Mucosa of descending colon (tissue), 3 donors: ENCODE data around the gene TMEM259. TPM values are rescaled to one million over a fixed set of nuclear protein-coding genes. Genes with fewer than 3 reads are reported as not detected.

Experiments used
- ATAC-seq: fragments of 200-7000 bp; cut with Tn5 transposase; one replicate; pipeline ENCODE4 v1.9.1; 2020; ENCODE audit warnings: mild to moderate bottlenecking, moderate library complexity
- DNase-seq, 3 donors: peaks; one replicate each; pipeline ENCODE4 v3.0.0-alpha.2; 2020
- H3K36me3 ChIP-seq: fragments of 200-600 bp; one replicate; pipeline ENCODE4 v1.8.0; 2021; ENCODE audit warnings: low read depth, mild to moderate bottlenecking
- H3K4me1 ChIP-seq: fragments of 200-600 bp; one replicate; pipeline ENCODE4 v1.8.0; 2021; ENCODE audit warnings: low read depth, mild to moderate bottlenecking
- H3K4me3 ChIP-seq: fragments of 200-600 bp; one replicate; pipeline ENCODE4 v1.8.0; 2021; ENCODE audit warnings: mild to moderate bottlenecking
- H3K9me3 ChIP-seq: fragments of 200-600 bp; one replicate; pipeline ENCODE4 v1.8.0; 2021; ENCODE audit warnings: mild to moderate bottlenecking
- CTCF ChIP-seq: fragments of 200-600 bp; IDR thresholded peaks from one replicate; pipeline ENCODE4 v1.8.0; 2022; ENCODE audit warnings: antibody characterized with exemption, mild to moderate bottlenecking
- intact Hi-C, 2 donors: fragments of 100-400 bp; cut with DNase I in 1 of 2; cut with micrococcal nuclease in 1 of 2; formaldehyde crosslinking; loops; one replicate each; pipeline versions ENCODE4 v1.11.0 to v1.11.1; 2022; cut with DNase I, micrococcal nuclease
- total RNA-seq, 3 donors: library from RNA; stranded (reverse); fragmentation: NEBNext Ultra II Directional in 2 of 3; extraction: Animal tissue kit (Norgen Biotek cat#: 25700) in 2 of 3; gene quantifications; one replicate each; pipeline versions ENCODE4 v1.2.1 to v1.2.4, GENCODE V29; 2021 to 2023
- donor health status: DM: no; HTN: no; CAD: no; lungs with moderate emphysema.
- donor health status: DM: no; HTN: no; CAD: no.
- donor health status: DM: no; HTN: yes; CAD: no.

TMEM259 gene
- total RNA-seq, 3 donors from 2014 or later: 185 to 199 (median 190) TPM

GRCh38 chr19:989381-990081 lies 31.4 kb downstream of the TMEM259 start:
- ATAC-seq (no peak), DNase-seq (peak in 1 of 3 donors; percentile 44)
- Histone ChIP-seq H3K9me3 (no peaks in the 10 kb centered on the region), H3K4me3 (no peak overlapping the region), H3K36me3 (no peaks in the 10 kb centered on the region), H3K4me1 (peaks cover 6% of the 10 kb centered on the region)
- intact Hi-C loops: loop anchor here in 1 of 2 donors (10.0 kb wide), 1 partner anchor 135 kb away; the partner anchor contains the start of genes CFD and ELANE
- TF ChIP-seq CTCF: no peak

- Histone ChIP-seq H3K36me3 (no peaks in the 10 kb centered on the region), H3K4me3 (no peak overlapping the region), H3K4me1 (peaks cover 11% of the 10 kb centered on the region), H3K9me3 (no peaks in the 10 kb centered on the region)
- ATAC-seq (no peak), DNase-seq (no peak)
- intact Hi-C loops: loop anchor here in 1 of 2 donors (10.0 kb wide), 1 partner anchor 134 kb away; the partner anchor contains the start of genes CFD and ELANE
- TF ChIP-seq CTCF: no peak
Observed at GRCh38 chr19:988510-988909, 32.4 kb downstream of the TMEM259 start.

- intact Hi-C loops: loop anchor here in 1 of 2 donors (10.0 kb wide), 1 partner anchor 133 kb away; the partner anchor contains the start of genes CFD and ELANE
- Histone ChIP-seq H3K4me3 (no peak overlapping the region), H3K36me3 (no peaks in the 10 kb centered on the region), H3K4me1 (peaks cover 15% of the 10 kb centered on the region), H3K9me3 (no peaks in the 10 kb centered on the region)
- TF ChIP-seq CTCF: no peak
- ATAC-seq: no peak
- DNase-seq: no peak
Observed at GRCh38 chr19:988081-988480, 32.8 kb downstream of the TMEM259 start.

GRCh38 chr19:986083-986482 lies 34.8 kb downstream of the TMEM259 start:
- no peak overlapping the region for H3K4me3 ChIP-seq
- DNase-seq: no peak
- H3K4me1 ChIP-seq: peaks cover 24% of the 10 kb centered on the region
- no peaks in the 10 kb centered on the region for H3K36me3 ChIP-seq
- no peak for TF ChIP-seq CTCF
- no peaks in the 10 kb centered on the region for H3K9me3 ChIP-seq
- ATAC-seq: no peak
- intact Hi-C loops: loop anchor here in 1 of 2 donors (10.0 kb wide), 1 partner anchor 131 kb away; the partner anchor contains the start of genes CFD and ELANE

- H3K4me3 ChIP-seq: peak within 1 kb of the TSS; percentile 96
- ATAC-seq: peak; percentile 96
- DNase-seq: peak; percentile 94 to 95 (median 94)
- H3K36me3 ChIP-seq: no peaks in the 10 kb centered on the region
- intact Hi-C loops: loop anchor here (5.0 to 10.0 kb wide), 2 partner anchors 62 to 130 kb away; partner anchors contain the start of genes CFD (in 1 of the 2) and ELANE (in 1 of the 2)
- TF ChIP-seq CTCF: no peak
- peaks cover 24% of the 10 kb centered on the region for H3K4me1 ChIP-seq
- no peaks in the 10 kb centered on the region for H3K9me3 ChIP-seq
Observed at GRCh38 chr19:984165-984967, 36.6 kb downstream of the TMEM259 start, which contains the start of gene WDR18. Gene WDR18 (plus strand): TSS chr19:984345. CDS start chr19:984354, 9 bp downstream.
